Vagina (tissue), 2 donors: ENCODE measurements around the gene CBX7.

Experiments used
- CTCF ChIP-seq, 3 experiments: fragments of 450-650 bp in 2 of 3; fragments of 200-600 bp in 1 of 3; sonication (generic) in 1 of 3; IDR thresholded peaks; one replicate each; pipeline ENCODE4 v1.5.1; 2017 to 2019; ENCODE audit warnings: antibody characterized with exemption in 3 of 3, mild to moderate bottlenecking in 2 of 3, moderate library complexity in 2 of 3
- POLR2A ChIP-seq, 2 donors: fragments of 450-650 bp; IDR thresholded peaks; one replicate each; pipeline ENCODE4 v1.6.1; 2017; ENCODE audit warnings: antibody characterized with exemption in 2 of 2, mild to moderate bottlenecking in 2 of 2, moderate library complexity in 2 of 2
- POLR2AphosphoS5 ChIP-seq, 2 donors: sonication (generic); formaldehyde crosslinking; IDR thresholded peaks; one replicate each; pipeline ENCODE4 v1.9.0; 2017; ENCODE audit warnings: antibody characterized with exemption in 2 of 2, mild to moderate bottlenecking in 2 of 2, low read depth in 1 of 2; ENCODE audit not compliant: insufficient read depth in 1 of 2

GRCh38 chr22:39176143-39176713 is 23.7 kb upstream of the CBX7 start:
- no peak for TF ChIP-seq CTCF (IDR thresholded peaks at IDR 0.05)
- no peak for TF ChIP-seq POLR2A (IDR thresholded peaks at IDR 0.05)
- peak; percentile 63 to 78 for TF ChIP-seq POLR2AphosphoS5 (IDR thresholded peaks at IDR 0.05; ENCODE audit: insufficient read depth in 1 of 2, low read depth in 1 of 2)
